Cardiac fibroblast (primary cell): ENCODE results near the gene KCNJ4.
A peak's percentile ranks its signal among the peaks of the same experiment; 100 is the strongest.
"Not testable (repeated sequence)": the region's sequence is repeated elsewhere in the genome, so short reads cannot be mapped to it uniquely, and the experiment has no call there.

ENCODE experiments used
- DNase-seq, 2 donors: peaks; one replicate each; pipeline versions ENCODE4 v3.0.0 to v3.0.0-alpha.2; 2010; ENCODE audit warnings: low read depth in 2 of 2
- H3K4me3 ChIP-seq, 2 donors: replicated peaks in 1 of 2; 1 replicate in 1 of 2; 2 replicates in 1 of 2; pipeline ENCODE4 v1.5.1; 2011; ENCODE audit warnings: low read depth in 2 of 2, low read length in 2 of 2, mild to moderate bottlenecking in 2 of 2, moderate library complexity in 1 of 2
- CTCF ChIP-seq: IDR thresholded peaks from one replicate; pipeline ENCODE4 v1.5.1; 2011; ENCODE audit warnings: low read depth, mild to moderate bottlenecking, low read length, inconsistent platforms

Gene KCNJ4

GRCh38 chr22:38402204-38402603 is 52.8 kb downstream of the KCNJ4 start:
- no peak overlapping the region for H3K4me3 ChIP-seq
- no peak for TF ChIP-seq CTCF
- DNase-seq, result no peak

GRCh38 chr22:38401336-38402084 is 53.5 kb downstream of the KCNJ4 start:
- DNase-seq, result no peak
- H3K4me3 ChIP-seq, result no peak overlapping the region
- TF ChIP-seq CTCF, result no peak

- not testable (repeated sequence) for DNase-seq, H3K4me3 ChIP-seq
These were observed 54.7 kb downstream of the KCNJ4 start for GRCh38 chr22:38400256-38400655.

- peak; percentile 73 to 82 for DNase-seq
- no peak for TF ChIP-seq CTCF
- peak overlapping the region; percentile 70 to 75 for H3K4me3 ChIP-seq
These were observed 56.2 kb downstream of the KCNJ4 start for GRCh38 chr22:38398609-38399461.

- H3K4me3 ChIP-seq, result peak overlapping the region; percentile 70 to 75
- DNase-seq, result peak in 1 of 2 donors; percentile 39
These were observed 56.8 kb downstream of the KCNJ4 start for GRCh38 chr22:38398181-38398608.

- no peak for TF ChIP-seq CTCF
- peak overlapping the region; percentile 70 to 75 for H3K4me3 ChIP-seq
- DNase-seq, result peak; percentile 23 to 65
These were observed 57.6 kb downstream of the KCNJ4 start for GRCh38 chr22:38397189-38398085.

GRCh38 chr22:38396440-38397069 is 58.4 kb downstream of the KCNJ4 start:
- DNase-seq, result not testable (repeated sequence)
- peak overlapping the region in 1 of 2 donors; percentile 70 for H3K4me3 ChIP-seq

GRCh38 chr22:38395944-38396343 is 59.1 kb downstream of the KCNJ4 start:
- peak in 1 of 2 donors; percentile 6 for DNase-seq
- H3K4me3 ChIP-seq, result not testable (repeated sequence)

- H3K4me3 ChIP-seq, DNase-seq: not testable (repeated sequence)
These were observed 59.9 kb downstream of the KCNJ4 start for GRCh38 chr22:38394929-38395624.

- H3K4me3 ChIP-seq, DNase-seq: not testable (repeated sequence)
These were observed 65.6 kb downstream of the KCNJ4 start for GRCh38 chr22:38389428-38389818.
